GM12891 (cell line): ENCODE results near the gene METAP1D.

Source experiments
- DNase-seq: peaks from one replicate; pipeline ENCODE4 v3.0.0; 2011; ENCODE audit warnings: low spot score; ENCODE audit not compliant: insufficient read length
- FAIRE-seq: peaks from 2 replicates; lab custom pipeline; 2011; peaks lifted over from hg19 to GRCh38; lab: Jason Lieb, UNC
- PAX5 ChIP-seq: IDR thresholded peaks from 2 replicates; pipeline ENCODE4 v1.6.1; 2011; ENCODE audit warnings: low read length, moderate library complexity, mild to moderate bottlenecking; ENCODE audit not compliant: insufficient read depth, severe bottlenecking
- POLR2A ChIP-seq: IDR thresholded peaks from 2 replicates; pipeline ENCODE4 v1.6.1; 2011; ENCODE audit warnings: low read depth, low read length, control low read depth
- POLR2AphosphoS5 ChIP-seq: IDR thresholded peaks from 2 replicates; pipeline ENCODE4 v1.6.1; 2011; ENCODE audit warnings: low read depth, low read length, control low read depth
- POU2F2 ChIP-seq: IDR thresholded peaks from 2 replicates; pipeline ENCODE4 v1.6.1; 2011; ENCODE audit warnings: low read depth, mild to moderate bottlenecking, control low read depth, low read length, moderate library complexity
- SPI1 ChIP-seq: IDR thresholded peaks from 2 replicates; pipeline ENCODE4 v1.6.1; 2011; ENCODE audit warnings: low read depth, low read length, control low read depth
- TAF1 ChIP-seq: IDR thresholded peaks from 2 replicates; pipeline ENCODE4 v1.6.1; 2011; ENCODE audit warnings: low read depth, low read length, control low read depth

Gene METAP1D

DNA sequence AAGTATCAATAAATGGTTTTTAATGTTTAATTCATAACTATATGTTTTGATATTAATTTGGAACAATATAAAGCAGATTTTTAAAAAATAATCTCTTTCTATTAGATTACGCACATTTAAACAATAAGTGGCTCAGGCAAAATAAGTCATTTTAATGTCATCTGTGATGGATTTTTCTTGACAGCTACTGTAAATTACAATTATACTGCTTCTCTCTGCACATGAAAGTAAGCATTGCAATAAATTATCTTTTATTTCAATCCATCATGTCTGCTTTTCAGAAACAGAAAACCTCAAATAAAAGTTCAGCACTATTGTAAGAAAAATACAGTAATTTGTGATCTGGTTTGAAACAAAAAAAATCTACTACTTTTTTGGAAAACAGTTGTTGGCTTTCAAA, 74.5 kb downstream of the METAP1D start:
- FAIRE-seq: no peak
- TF ChIP-seq PAX5 (no peak), TAF1 (no peak), POLR2AphosphoS5 (no peak), POLR2A (no peak), SPI1 (no peak), POU2F2 (no peak)
- DNase-seq: no peak

GRCh38 chr2:172079416-172079815, 79.7 kb downstream of the METAP1D start:
- FAIRE-seq (no peak), DNase-seq (no peak)
- TF ChIP-seq POU2F2 (no peak), POLR2AphosphoS5 (no peak), PAX5 (no peak), SPI1 (no peak), TAF1 (no peak), POLR2A (no peak)

- no peak for DNase-seq
- FAIRE-seq: no peak
- TF ChIP-seq POLR2AphosphoS5 (no peak), PAX5 (no peak), SPI1 (no peak), POU2F2 (no peak), TAF1 (no peak), POLR2A (no peak)
Observed at GRCh38 chr2:172079838-172080640, 80.3 kb downstream of the METAP1D start.

- DNase-seq: no peak
- TF ChIP-seq TAF1: no peak
- TF ChIP-seq POLR2AphosphoS5: no peak
- no peak for TF ChIP-seq SPI1
- no peak for TF ChIP-seq PAX5
- no peak for TF ChIP-seq POLR2A
- no peak for TF ChIP-seq POU2F2
- FAIRE-seq: no peak
Observed at GRCh38 chr2:172080641-172081220, 81.0 kb downstream of the METAP1D start.

DNA sequence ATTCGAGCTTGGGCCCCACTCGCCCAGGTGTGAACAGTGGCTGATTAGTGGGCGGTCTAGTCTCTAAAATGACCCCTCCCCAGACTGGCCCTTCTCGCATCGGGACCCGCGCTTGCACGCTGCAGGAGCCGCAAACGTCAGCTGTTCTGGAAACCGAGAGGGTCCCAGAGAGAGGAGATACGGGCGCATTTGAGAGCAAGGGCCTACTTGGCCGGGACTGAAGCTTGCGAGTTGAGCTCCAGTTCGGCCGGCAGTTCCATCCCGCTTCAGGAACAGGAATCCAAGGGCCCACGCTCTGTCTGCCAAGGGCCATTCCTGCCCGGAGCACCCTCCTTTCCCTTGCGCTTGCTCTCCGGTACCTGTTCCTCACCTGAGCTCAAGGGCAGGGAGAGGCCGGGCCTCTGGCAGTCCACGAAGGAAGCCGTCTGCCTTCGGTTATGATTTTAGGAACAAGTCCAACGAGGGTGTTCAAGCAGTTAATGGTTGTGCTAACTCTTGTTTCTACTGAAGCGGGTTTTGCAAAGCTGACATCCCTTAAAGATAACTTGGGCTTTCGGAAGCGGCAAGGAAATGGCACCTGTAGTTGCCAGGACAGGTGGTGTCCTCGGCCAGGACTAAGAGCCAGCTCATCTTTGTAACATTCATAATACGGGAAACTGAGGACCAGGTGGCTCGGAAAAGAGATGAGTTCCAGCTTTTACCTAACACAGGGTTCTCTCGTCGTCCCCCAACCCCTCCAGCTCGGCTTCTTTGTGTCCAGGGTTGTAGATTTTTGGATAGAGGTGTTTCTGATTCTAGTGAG, 81.7 kb downstream of the METAP1D start:
- no peak for FAIRE-seq
- TF ChIP-seq TAF1 (no peak), POLR2AphosphoS5 (no peak), POLR2A (no peak), SPI1 (no peak), PAX5 (no peak), POU2F2 (no peak)
- no peak for DNase-seq

GRCh38 chr2:172082105-172082943, 82.6 kb downstream of the METAP1D start:
- TF ChIP-seq TAF1 (no peak), POU2F2 (no peak), POLR2AphosphoS5 (no peak)
- DNase-seq (no peak), FAIRE-seq (no peak)

DNA sequence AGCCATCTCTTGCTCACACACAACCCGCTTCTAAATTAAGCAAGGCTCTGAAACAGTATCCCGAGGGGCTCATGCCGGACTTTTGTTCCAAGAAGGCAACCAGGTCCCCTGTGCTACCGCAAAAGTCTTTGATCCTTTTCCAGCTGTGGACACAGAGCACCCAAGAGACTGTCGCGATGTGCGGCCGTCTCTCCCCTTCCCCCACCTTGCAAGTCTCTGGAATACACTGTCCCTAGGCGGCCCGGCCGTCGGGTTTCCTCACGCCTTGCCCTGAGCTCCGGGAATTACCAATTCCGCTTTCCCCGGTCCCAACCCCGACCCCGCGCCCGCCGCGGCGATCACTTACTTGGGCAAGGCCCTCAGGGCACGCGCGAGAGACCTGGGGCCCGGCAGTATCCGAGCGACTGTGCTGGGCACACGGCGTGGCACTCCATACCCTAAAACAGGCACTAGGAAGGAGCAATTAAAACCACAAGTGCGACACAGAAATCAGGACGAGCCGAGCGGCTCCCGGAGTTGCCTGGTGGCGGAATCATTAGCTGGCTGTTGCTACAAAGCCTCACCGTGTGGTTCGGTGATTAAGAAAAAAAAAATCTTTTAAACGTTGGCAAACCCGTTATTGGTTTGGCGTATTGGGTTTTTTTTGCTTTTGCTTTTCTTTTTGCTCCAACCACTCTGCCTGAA, 83.3 kb downstream of the METAP1D start:
- FAIRE-seq (no peak), DNase-seq (no peak)
- TF ChIP-seq POLR2AphosphoS5 (no peak), POLR2A (no peak), SPI1 (no peak), PAX5 (no peak), TAF1 (no peak), POU2F2 (no peak)

DNA sequence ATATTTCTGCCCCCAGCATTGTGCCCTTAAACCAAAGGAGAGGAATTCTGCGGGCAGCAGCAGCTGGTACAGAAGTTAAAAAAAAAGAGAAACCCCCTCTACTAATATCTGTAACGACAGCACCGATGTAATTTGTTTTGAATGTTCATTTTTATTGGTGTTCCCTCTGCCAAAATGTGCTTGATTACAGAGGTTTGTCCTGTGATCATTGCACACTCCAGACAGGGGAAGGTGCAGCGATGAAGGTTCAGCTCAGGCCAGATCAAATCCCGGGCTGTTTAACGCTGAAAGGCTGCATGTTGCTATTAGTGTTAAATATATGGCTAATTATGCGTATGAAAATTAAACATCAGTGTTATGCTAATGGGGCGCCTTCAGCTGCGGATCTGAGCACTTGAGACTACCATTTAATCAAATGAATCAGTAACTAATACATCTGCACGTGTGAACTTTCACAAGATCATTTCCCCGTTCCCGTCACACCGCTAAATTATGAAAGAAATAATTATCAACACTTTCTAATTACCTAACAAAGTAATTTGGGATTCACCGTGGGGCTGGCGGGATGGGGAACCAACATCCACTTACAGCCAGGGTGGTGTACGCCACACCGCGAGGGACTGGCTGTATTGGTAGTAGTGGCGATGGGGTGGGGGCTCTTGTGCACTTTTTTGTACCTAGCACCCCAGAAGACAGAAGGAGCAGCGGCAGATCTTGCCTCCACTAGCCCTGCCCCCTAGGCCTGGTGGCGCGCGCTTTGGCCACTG, 84.1 kb downstream of the METAP1D start:
- TF ChIP-seq POLR2A (no peak), POU2F2 (no peak), POLR2AphosphoS5 (no peak), PAX5 (no peak), TAF1 (no peak), SPI1 (no peak)
- no peak for FAIRE-seq
- no peak for DNase-seq
